ENCODE measurements around the gene NDUFS6.

DNA sequence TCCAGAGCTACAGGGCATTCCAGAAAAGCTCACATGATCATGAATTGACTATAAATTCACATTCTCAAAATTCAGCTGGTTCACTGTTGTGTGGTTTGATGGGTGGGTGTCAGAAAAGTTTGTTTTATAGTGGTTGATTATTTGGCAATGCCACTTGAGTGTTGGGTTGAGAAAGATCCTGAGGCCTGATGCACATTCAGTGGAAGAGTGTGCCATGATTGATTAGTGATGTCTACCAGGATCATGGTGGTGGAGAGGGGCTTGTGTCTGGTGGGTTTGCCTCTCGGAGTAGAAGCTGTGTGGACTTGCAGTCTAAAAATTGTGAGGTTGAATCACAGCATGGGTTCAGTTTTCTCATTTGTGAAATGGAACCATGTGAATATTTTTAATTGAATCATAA is 2.0 kb downstream of the NDUFS6 start:
- no peak for TF ChIP-seq EP300 (IDR thresholded peaks at IDR 0.05)
- no peak for TF ChIP-seq POLR2A (IDR thresholded peaks at IDR 0.05)
- TF ChIP-seq, protein P1, sequence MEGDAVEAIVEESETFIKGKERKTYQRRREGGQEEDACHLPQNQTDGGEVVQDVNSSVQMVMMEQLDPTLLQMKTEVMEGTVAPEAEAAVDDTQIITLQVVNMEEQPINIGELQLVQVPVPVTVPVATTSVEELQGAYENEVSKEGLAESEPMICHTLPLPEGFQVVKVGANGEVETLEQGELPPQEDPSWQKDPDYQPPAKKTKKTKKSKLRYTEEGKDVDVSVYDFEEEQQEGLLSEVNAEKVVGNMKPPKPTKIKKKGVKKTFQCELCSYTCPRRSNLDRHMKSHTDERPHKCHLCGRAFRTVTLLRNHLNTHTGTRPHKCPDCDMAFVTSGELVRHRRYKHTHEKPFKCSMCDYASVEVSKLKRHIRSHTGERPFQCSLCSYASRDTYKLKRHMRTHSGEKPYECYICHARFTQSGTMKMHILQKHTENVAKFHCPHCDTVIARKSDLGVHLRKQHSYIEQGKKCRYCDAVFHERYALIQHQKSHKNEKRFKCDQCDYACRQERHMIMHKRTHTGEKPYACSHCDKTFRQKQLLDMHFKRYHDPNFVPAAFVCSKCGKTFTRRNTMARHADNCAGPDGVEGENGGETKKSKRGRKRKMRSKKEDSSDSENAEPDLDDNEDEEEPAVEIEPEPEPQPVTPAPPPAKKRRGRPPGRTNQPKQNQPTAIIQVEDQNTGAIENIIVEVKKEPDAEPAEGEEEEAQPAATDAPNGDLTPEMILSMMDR (IDR thresholded peaks at IDR 0.05): no peak
